HepG2 (cell line): ENCODE measurements around the gene TMPRSS15. TPM values are rescaled to one million over a fixed set of nuclear protein-coding genes. Genes with fewer than 3 reads are reported as not detected.

Experiments
- ATAC-seq: fragments of 200-7000 bp; cut with Tn5 transposase; 3 replicates; pipeline ENCODE4 v1.9.1; 2020; ENCODE audit warnings: mild to moderate bottlenecking, moderate library complexity
- BruUV-seq: library from RNA; stranded (reverse); fragments of 400-500 nt; replicated peaks from 2 replicates; lab custom pipeline; 2021; lab: Mats Ljungman, UMichigan
- CTCF ChIA-PET: fragments of 300-600 bp; formaldehyde crosslinking; extraction: SDS; loops from one replicate; lab custom pipeline; 2021; ENCODE audit warnings: low total read pairs, inconsistent platforms, low intra/inter-chr PET ratio; lab: Yijun Ruan, JAX
- POLR2A ChIA-PET: fragments of 350-600 bp; sonication (Branson Sonifier 250); formaldehyde crosslinking; loops from one replicate; lab custom pipeline; 2020; ENCODE audit warnings: antibody characterized with exemption, inconsistent platforms; lab: Yijun Ruan, JAX
- DNase-seq: peaks from one replicate; pipeline ENCODE4 v3.0.0-alpha.2; 2015; ENCODE audit warnings: low spot score
- FAIRE-seq: peaks from 3 replicates; lab custom pipeline; 2011; peaks lifted over from hg19 to GRCh38; lab: Jason Lieb, UNC
- H2AFZ ChIP-seq: one replicate; pipeline ENCODE4 v1.6.1; 2011; ENCODE audit warnings: low read length, inconsistent platforms
- H3K27ac ChIP-seq: fragments of 300-600 bp; 3 replicates; pipeline ENCODE4 v1.8.0; 2011; ENCODE audit warnings: mixed run types, mild to moderate bottlenecking, mixed read lengths, low read length, inconsistent platforms; ENCODE audit not compliant: insufficient read depth; ENCODE audit errors: extremely low read length
- H3K27me3 ChIP-seq, 2 experiments: fragments of 200-600 bp in 1 of 2; 2 replicates in 1 of 2; 3 replicates in 1 of 2; pipeline versions ENCODE4 v1.6.0 to v1.8.0; 2011; ENCODE audit warnings: low read length in 2 of 2, mild to moderate bottlenecking in 2 of 2, moderate library complexity in 2 of 2, inconsistent platforms in 1 of 2; ENCODE audit not compliant: insufficient read depth in 2 of 2, control insufficient read depth in 1 of 2
- H3K36me3 ChIP-seq, 2 experiments: fragments of 200-600 bp in 1 of 2; replicated peaks in 1 of 2; 2 replicates in 1 of 2; 3 replicates in 1 of 2; pipeline versions ENCODE4 v1.5.1 to v1.8.0; 2011; ENCODE audit warnings: low read length in 2 of 2, inconsistent platforms in 1 of 2; ENCODE audit not compliant: insufficient read depth in 2 of 2, control insufficient read depth in 1 of 2
- H3K4me1 ChIP-seq: 2 replicates; pipeline ENCODE4 v1.5.1; 2012; ENCODE audit warnings: low read length, inconsistent platforms; ENCODE audit not compliant: insufficient read depth
- H3K4me2 ChIP-seq: 2 replicates; pipeline ENCODE4 v1.6.0; 2011; ENCODE audit warnings: low read depth, low read length, inconsistent platforms
- H3K4me3 ChIP-seq, 3 experiments: fragments of 200-600 bp in 1 of 3; sonication (generic), shearing (Covaris generic) in 1 of 3; replicated peaks in 1 of 3; 2 replicates each; pipeline ENCODE4 v1.5.1; 2011 to 2016; ENCODE audit warnings: low read length in 3 of 3, inconsistent platforms in 2 of 3, low read depth in 2 of 3, mild to moderate bottlenecking in 2 of 3, control low read depth in 1 of 3, mixed read lengths in 1 of 3; ENCODE audit not compliant: insufficient read depth in 1 of 3
- H3K79me2 ChIP-seq: one replicate; pipeline ENCODE4 v1.6.1; 2011; ENCODE audit warnings: low read length, inconsistent platforms; ENCODE audit not compliant: insufficient read depth
- H3K9ac ChIP-seq: 2 replicates; pipeline ENCODE4 v1.6.0; 2011; ENCODE audit warnings: mild to moderate bottlenecking, low read depth, low read length, inconsistent platforms; ENCODE audit not compliant: insufficient read depth
- H3K9me3 ChIP-seq: 2 replicates; pipeline ENCODE4 v1.5.1; 2012; ENCODE audit warnings: mild to moderate bottlenecking, low read length
- H4K20me1 ChIP-seq: 2 replicates; pipeline ENCODE4 v1.6.0; 2011; ENCODE audit warnings: inconsistent platforms, mild to moderate bottlenecking, low read length, moderate library complexity; ENCODE audit not compliant: insufficient read depth
- FOXO1 ChIP-seq: sonication (generic); formaldehyde crosslinking; IDR thresholded peaks from 2 replicates; pipeline ENCODE4 v1.4.0; 2020; ENCODE audit warnings: missing genetic modification reagents
- NONO ChIP-seq, 2 experiments: fragments of 450-650 bp in 1 of 2; sonication (generic) in 1 of 2; formaldehyde crosslinking in 1 of 2; IDR thresholded peaks in 1 of 2; conservative IDR thresholded peaks in 1 of 2; 2 replicates each; pipeline versions ENCODE4 v1.6.1 to v1.8.0; 2017 to 2022; ENCODE audit warnings: mild to moderate bottlenecking in 1 of 2, missing genetic modification reagents in 1 of 2, moderate library complexity in 1 of 2
- PITX1 ChIP-seq: sonication (generic); formaldehyde crosslinking; IDR thresholded peaks from 2 replicates; pipeline ENCODE4 v1.5.1; 2020; ENCODE audit warnings: mild to moderate bottlenecking, missing genetic modification reagents
- SMARCE1 ChIP-seq: fragments of 450-650 bp; IDR thresholded peaks from 2 replicates; pipeline ENCODE4 v1.6.1; 2017; ENCODE audit warnings: borderline replicate concordance
- ZNF720 ChIP-seq: sonication (generic); formaldehyde crosslinking; IDR thresholded peaks from 2 replicates; pipeline ENCODE4 v1.4.0; 2020; ENCODE audit warnings: missing genetic modification reagents
- ZNF780A ChIP-seq: sonication (generic); formaldehyde crosslinking; IDR thresholded peaks from 2 replicates; pipeline ENCODE4 v1.8.0; 2022; ENCODE audit warnings: mild to moderate bottlenecking, missing genetic modification reagents, moderate library complexity
- ZNF879 ChIP-seq: sonication (generic); formaldehyde crosslinking; IDR thresholded peaks from 2 replicates; pipeline ENCODE4 v1.8.1; 2023; ENCODE audit warnings: missing genetic modification reagents
- WGBS: methylation state at CpG from one replicate; pipeline ENCODE4 v1.1.6; 2017; ENCODE audit warnings: low lambda C conversion rate; 5-methylcytosine and 5-hydroxymethylcytosine counted together
- in situ Hi-C: cut with HindIII; loops from 2 replicates; pipeline ENCODE4 v1.10.0; 2017; ENCODE audit warnings: low pct_unique_long_range_greater_than_20kb; ENCODE audit not compliant: extremely low pct_ligation_motif_present
- intact Hi-C: fragments of 100-400 bp; cut with micrococcal nuclease; formaldehyde crosslinking; loops from one replicate; pipeline ENCODE4 v1.10.0; 2022; ENCODE audit not compliant: unreplicated experiment
- polyA plus RNA-seq, 8 experiments: library from polyadenylated mRNA; depleted of rRNA in 3 of 8; stranded (reverse) in 7 of 8; unstranded in 1 of 8; fragments of >200 nt; fragmentation: Illumina TruSeq in 4 of 8; extraction: Trizol in 4 of 8; gene quantifications; 2 replicates each; pipeline versions ENCODE4 v1.2.1 to v1.2.3, GENCODE V29; 2011 to 2016; ENCODE audit warnings: low read depth in 4 of 8, missing spikeins in 1 of 8, mixed read lengths in 1 of 8; ENCODE audit not compliant: insufficient read depth in 1 of 8
- total RNA-seq, 5 experiments: library from RNA; depleted of rRNA; stranded (reverse); fragments of >200 nt; fragmentation: Illumina TruSeq; extraction: Trizol; gene quantifications; 2 replicates each; pipeline ENCODE4 v1.2.3, GENCODE V29; 2016; ENCODE audit warnings: low read depth in 1 of 5
- TF ChIP-seq, protein P1 (sequence below): sonication (generic); formaldehyde crosslinking; IDR thresholded peaks from 2 replicates; pipeline ENCODE4 v1.5.1; 2020; ENCODE audit warnings: mild to moderate bottlenecking, missing genetic modification reagents, moderate library complexity
- TF ChIP-seq, protein P2 (sequence below): sonication (generic); formaldehyde crosslinking; IDR thresholded peaks from 2 replicates; pipeline ENCODE4 v1.5.1; 2020; ENCODE audit warnings: mild to moderate bottlenecking, missing genetic modification reagents, moderate library complexity
- TF ChIP-seq, protein P3 (sequence below): sonication (generic); formaldehyde crosslinking; IDR thresholded peaks from 2 replicates; pipeline ENCODE4 v1.4.0; 2020; ENCODE audit warnings: missing genetic modification reagents

Gene TMPRSS15
- total and polyA plus RNA-seq, 2 of the 13 experiments (the other 11 are each of a cell fraction or from before 2014, with no cell fraction given): not detected

DNA sequence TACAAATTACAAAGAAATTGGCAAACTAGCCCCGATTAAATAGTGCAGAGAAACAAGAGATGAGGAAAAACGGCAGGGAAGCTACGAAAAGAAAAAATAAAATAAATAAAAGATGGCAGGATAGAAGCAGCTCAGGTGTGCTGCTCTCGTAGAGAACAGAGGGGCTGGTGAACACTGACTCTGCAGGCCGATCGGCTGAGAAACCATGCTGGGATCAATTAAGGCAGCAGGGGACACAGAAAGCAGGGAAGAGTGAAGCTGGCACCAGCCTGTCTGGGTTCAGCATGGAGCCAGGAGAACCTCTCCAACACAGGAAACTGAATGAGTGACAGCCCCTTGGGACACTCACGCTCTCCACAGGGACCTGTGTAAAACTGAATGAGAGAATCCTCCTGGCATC is 39.5 kb upstream of the TMPRSS15 start:
- ChIA-PET CTCF (no interaction called here), POLR2A (no interaction called here)
- Histone ChIP-seq H4K20me1 (no peaks in the 10 kb centered on the region), H3K4me3 (no peak overlapping the region)
- no peak for TF ChIP-seq ZNF780A
- TF ChIP-seq, protein P1, sequence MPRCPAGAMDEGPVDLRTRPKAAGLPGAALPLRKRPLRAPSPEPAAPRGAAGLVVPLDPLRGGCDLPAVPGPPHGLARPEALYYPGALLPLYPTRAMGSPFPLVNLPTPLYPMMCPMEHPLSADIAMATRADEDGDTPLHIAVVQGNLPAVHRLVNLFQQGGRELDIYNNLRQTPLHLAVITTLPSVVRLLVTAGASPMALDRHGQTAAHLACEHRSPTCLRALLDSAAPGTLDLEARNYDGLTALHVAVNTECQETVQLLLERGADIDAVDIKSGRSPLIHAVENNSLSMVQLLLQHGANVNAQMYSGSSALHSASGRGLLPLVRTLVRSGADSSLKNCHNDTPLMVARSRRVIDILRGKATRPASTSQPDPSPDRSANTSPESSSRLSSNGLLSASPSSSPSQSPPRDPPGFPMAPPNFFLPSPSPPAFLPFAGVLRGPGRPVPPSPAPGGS (CRISPR knock-in tag): no peak
- no peak for TF ChIP-seq ZNF879 (CRISPR knock-in tag)
- TF ChIP-seq, all 625 proteins: peak for 0
- Histone ChIP-seq H3K4me2 (no peak overlapping the region), H3K27ac (no peak overlapping the region), H3K4me1 (no peaks in the 10 kb centered on the region), H3K79me2 (no peaks in the 10 kb centered on the region), H3K9ac (no peak overlapping the region), H3K9me3 (peaks cover 60% of the 10 kb centered on the region), H2AFZ (no peak overlapping the region), H3K36me3 (no peaks in the 10 kb centered on the region), H3K27me3 (no peaks in the 10 kb centered on the region)
- ATAC-seq (no peak), FAIRE-seq (no peak), DNase-seq (no peak)
- 7% methylated on average over 6 of the region's 7 CpGs for WGBS
- in situ Hi-C loops: no loop called here
- BruUV-seq: no TSS peak
- intact Hi-C loops: no loop called here

DNA sequence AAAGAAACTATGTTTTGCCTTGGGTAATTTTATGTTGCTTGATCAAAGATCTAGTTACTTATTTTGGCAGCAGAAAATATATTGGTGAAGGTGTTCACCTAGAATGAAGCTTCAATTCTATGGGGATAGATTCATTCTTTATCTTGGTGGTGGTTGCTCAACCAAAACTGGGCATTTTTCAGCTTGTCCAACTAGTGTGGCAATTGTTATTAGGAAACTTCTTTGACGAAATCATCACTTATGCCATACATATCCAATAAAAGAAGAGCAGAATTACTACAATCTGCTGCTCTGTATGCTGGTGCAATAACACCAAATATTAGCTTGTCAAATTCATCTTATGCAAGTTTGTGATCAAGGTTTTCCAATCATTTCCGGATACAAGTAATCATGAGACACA is 26.8 kb upstream of the TMPRSS15 start:
- H4K20me1 ChIP-seq: no peaks in the 10 kb centered on the region
- ChIA-PET POLR2A (no interaction called here), CTCF (no interaction called here)
- no peak overlapping the region for H2AFZ ChIP-seq
- intact Hi-C loops (loop anchor here (2.0 kb wide), 1 partner anchor 74 kb away; no protein-coding TSS in a partner anchor), in situ Hi-C loops (no loop called here)
- no peak overlapping the region for H3K4me3 ChIP-seq
- H3K79me2 ChIP-seq: no peaks in the 10 kb centered on the region
- no peak overlapping the region for H3K4me2 ChIP-seq
- no TSS peak for BruUV-seq
- H3K9me3 ChIP-seq: peaks cover 61% of the 10 kb centered on the region
- 0% methylated on average over 2 of the region's 2 CpGs for WGBS
- no peaks in the 10 kb centered on the region for H3K27me3 ChIP-seq
- FAIRE-seq (no peak), ATAC-seq (no peak), DNase-seq (no peak)
- no peak overlapping the region for H3K27ac ChIP-seq
- no peaks in the 10 kb centered on the region for H3K36me3 ChIP-seq
- no peaks in the 10 kb centered on the region for H3K4me1 ChIP-seq
- H3K9ac ChIP-seq: no peak overlapping the region
- no peak for TF ChIP-seq PITX1
- TF ChIP-seq, protein P2, sequence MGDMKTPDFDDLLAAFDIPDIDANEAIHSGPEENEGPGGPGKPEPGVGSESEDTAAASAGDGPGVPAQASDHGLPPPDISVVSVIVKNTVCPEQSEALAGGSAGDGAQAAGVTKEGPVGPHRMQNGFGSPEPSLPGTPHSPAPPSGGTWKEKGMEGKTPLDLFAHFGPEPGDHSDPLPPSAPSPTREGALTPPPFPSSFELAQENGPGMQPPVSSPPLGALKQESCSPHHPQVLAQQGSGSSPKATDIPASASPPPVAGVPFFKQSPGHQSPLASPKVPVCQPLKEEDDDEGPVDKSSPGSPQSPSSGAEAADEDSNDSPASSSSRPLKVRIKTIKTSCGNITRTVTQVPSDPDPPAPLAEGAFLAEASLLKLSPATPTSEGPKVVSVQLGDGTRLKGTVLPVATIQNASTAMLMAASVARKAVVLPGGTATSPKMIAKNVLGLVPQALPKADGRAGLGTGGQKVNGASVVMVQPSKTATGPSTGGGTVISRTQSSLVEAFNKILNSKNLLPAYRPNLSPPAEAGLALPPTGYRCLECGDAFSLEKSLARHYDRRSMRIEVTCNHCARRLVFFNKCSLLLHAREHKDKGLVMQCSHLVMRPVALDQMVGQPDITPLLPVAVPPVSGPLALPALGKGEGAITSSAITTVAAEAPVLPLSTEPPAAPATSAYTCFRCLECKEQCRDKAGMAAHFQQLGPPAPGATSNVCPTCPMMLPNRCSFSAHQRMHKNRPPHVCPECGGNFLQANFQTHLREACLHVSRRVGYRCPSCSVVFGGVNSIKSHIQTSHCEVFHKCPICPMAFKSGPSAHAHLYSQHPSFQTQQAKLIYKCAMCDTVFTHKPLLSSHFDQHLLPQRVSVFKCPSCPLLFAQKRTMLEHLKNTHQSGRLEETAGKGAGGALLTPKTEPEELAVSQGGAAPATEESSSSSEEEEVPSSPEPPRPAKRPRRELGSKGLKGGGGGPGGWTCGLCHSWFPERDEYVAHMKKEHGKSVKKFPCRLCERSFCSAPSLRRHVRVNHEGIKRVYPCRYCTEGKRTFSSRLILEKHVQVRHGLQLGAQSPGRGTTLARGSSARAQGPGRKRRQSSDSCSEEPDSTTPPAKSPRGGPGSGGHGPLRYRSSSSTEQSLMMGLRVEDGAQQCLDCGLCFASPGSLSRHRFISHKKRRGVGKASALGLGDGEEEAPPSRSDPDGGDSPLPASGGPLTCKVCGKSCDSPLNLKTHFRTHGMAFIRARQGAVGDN: no peak
- TF ChIP-seq ZNF720: no peak
- no peak for TF ChIP-seq SMARCE1
- TF ChIP-seq FOXO1 (CRISPR knock-in tag): no peak
- TF ChIP-seq NONO (IDR thresholded peaks at IDR 0.05): no peak
- no peak for TF ChIP-seq NONO (CRISPR knock-in tag; conservative IDR thresholded peaks at IDR 0.05)
- TF ChIP-seq, protein P3, sequence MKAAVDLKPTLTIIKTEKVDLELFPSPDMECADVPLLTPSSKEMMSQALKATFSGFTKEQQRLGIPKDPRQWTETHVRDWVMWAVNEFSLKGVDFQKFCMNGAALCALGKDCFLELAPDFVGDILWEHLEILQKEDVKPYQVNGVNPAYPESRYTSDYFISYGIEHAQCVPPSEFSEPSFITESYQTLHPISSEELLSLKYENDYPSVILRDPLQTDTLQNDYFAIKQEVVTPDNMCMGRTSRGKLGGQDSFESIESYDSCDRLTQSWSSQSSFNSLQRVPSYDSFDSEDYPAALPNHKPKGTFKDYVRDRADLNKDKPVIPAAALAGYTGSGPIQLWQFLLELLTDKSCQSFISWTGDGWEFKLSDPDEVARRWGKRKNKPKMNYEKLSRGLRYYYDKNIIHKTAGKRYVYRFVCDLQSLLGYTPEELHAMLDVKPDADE (CRISPR knock-in tag): no peak
